COR-L47 (cell line): ENCODE measurements around the gene CYP2U1.
"Not testable (repeated sequence)": the region's sequence is repeated elsewhere in the genome, so short reads cannot be mapped to it uniquely, and the experiment has no call there.

Source experiments
- DNase-seq: peaks from one replicate; lab custom pipeline; 2025; lab: John Stamatoyannopoulos, UW

Gene CYP2U1

DNA sequence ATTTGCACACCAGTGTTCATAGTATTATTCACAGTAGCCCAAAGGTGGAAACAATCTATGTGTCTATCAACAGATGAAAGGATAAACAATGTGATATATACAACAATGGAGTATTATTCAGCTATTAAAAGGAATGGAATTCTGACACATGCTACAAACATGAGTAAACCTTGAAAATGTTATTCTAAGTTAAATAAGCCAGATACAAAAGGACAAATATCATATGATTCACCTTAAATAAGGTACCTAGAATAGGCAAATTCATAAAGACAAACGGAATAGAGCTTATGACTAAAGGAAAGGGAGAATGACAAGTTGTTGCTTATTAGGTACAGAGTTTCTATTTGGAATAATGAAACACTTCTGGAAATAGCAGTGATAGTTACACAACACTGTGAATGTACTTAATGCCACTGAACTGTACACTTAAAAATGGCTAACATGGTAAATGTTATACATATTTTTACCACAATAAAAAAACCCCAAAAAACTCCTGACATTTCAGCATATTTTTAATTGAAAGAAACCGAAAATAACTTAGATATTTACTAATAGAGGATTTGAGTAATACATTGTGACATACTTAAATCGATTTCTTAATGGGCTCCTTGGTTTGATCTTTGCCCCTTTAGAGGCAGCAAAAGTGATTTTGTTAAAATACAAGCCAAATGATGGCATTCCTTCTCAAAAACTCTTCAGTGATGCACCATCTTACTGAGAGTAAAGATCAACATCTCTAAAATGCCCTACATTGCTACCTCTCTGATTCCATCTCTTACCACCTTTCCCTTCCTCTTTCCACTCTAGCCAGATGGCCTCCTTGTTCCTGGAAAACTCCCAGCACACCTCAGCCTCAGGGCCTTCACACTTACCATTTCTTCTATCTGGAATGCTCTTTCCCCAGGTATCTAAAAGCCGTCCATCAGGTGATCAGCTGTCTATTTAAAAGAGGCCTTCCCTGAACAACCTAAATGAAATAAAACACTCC, 8.6 kb upstream of the CYP2U1 start:
- DNase-seq: no peak

- not testable (repeated sequence) for DNase-seq
These were observed 5.6 kb upstream of the CYP2U1 start for GRCh38 chr4:107925713-107926112.

DNA sequence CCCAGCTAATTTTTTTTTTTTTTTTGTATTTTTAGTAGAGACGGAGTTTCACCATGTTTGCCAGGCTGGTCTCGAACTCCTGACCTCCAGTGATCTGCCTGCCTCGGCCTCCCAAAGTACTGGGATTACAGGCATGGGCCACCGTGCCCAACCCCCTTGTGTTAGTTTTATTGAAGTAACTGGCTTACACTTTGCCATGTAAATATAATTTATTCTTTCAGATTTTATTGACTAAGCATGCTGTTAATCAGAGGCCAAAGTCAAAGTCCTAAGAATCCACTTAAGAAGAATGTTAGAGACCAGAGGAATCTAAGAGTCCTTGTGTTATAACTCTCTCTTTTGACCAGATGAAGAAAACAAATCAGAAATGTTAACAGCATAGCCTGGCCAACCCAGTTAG, 4.5 kb upstream of the CYP2U1 start:
- not testable (repeated sequence) for DNase-seq

GRCh38 chr4:107931775-107932321, 499 bp downstream of the CYP2U1 start:
- DNase-seq: no peak

DNA sequence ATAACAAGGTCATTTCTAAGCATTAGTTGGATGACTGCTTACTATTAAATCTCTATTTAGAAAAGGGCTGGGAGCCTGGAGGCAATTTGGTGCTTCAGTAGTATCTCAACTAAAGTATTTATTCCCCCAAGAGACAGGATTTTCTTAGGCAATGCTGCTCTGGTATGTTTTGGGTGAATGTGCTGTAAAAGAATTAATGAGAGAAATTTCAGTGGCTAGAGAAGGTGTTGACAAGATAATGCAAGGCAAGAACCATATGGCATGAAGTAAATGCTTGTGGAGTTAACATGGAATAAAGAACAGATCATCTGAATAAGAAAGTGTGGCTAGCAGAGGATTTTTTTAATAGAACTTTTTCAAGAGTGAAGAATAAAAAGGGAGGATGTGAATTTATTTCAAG, 3.9 kb downstream of the CYP2U1 start:
- DNase-seq: no peak

- DNase-seq: no peak
These were observed 5.7 kb downstream of the CYP2U1 start for GRCh38 chr4:107937040-107937439.

DNA sequence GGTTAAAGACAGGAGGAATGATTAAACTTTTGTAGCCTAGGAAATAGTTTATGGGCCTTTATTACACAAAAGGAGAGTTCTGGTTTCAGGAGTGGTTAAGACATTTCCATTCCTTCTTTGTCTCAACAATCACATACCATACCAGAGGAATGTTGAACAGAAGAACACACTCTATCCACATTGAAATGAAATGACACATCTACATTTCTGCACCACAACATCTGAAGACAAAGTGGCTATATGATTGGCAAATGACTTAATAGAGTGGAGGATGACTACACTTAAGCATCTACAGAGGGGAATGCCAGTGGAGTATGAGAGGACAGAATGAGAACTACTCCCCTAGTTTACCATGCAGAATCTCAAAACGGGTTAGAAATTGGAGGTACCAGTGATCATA, 8.0 kb downstream of the CYP2U1 start:
- no peak for DNase-seq

GRCh38 chr4:107945809-107946208, 14.5 kb downstream of the CYP2U1 start:
- DNase-seq: no peak

GRCh38 chr4:107950746-107951540, 19.6 kb downstream of the CYP2U1 start:
- no peak for DNase-seq

GRCh38 chr4:107951551-107951950, 20.2 kb downstream of the CYP2U1 start:
- no peak for DNase-seq

DNA sequence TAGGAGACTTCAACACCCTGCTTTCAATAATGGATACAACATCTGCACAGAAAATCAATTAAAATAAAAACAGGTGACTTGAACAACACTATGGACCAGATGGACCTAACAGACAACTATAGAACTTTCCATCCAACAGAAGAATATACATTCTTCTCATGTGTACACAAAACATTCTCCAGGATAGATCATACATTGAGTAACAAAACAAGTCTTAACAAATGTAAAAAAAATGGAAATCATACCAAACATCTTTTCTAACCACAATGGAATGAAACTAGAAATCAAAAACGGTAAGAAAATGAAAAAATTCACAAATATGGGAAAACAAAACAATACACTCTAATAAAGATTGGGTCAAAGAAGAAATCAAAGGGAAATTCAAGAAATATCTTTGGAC, 24.7 kb downstream of the CYP2U1 start:
- DNase-seq: no peak

- no peak for DNase-seq
These were observed 35.6 kb downstream of the CYP2U1 start for GRCh38 chr4:107966903-107967302.

GRCh38 chr4:107967519-107967918, 36.2 kb downstream of the CYP2U1 start:
- DNase-seq: not testable (repeated sequence)

DNA sequence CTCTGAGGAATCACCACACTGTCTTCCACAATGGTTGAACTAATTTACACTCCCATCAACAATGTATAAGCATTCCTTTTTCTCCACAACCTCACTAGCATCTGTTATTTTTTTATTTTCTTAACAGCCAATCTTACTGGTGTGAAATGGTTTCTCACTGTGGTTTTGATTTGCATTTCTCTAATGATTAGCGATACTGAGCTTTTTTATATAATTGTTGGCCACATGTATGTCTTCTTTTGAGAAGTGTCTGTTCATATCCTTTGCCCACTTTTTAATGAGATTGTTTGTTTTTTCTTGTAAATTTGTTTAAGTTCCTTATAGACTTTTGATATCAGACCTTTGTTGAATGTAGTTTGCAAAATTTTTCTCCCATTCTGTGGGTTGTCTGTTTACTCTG, 36.6 kb downstream of the CYP2U1 start:
- not testable (repeated sequence) for DNase-seq

- DNase-seq: no peak
These were observed 38.9 kb downstream of the CYP2U1 start for GRCh38 chr4:107970063-107970798.

GRCh38 chr4:107972605-107973004, 41.3 kb downstream of the CYP2U1 start:
- no peak for DNase-seq

DNA sequence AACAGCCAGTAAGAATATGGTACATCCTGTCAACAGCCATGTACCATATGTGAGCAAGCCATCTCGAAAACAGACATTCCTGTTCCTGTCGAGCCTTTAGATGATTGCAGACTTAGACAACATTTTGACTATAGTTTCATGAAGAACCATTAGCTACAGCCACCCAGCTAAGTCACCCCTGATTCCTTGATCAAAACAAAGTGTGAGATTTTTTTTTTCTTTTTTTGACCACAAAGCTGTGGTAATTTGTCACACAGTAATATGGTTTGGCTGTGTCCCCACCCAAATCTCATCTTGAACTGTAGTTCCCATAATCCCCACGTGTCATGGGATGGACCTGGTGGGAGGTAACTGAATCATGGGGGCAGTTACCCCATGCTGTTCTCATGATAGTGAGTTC, 43.2 kb downstream of the CYP2U1 start:
- no peak for DNase-seq

DNA sequence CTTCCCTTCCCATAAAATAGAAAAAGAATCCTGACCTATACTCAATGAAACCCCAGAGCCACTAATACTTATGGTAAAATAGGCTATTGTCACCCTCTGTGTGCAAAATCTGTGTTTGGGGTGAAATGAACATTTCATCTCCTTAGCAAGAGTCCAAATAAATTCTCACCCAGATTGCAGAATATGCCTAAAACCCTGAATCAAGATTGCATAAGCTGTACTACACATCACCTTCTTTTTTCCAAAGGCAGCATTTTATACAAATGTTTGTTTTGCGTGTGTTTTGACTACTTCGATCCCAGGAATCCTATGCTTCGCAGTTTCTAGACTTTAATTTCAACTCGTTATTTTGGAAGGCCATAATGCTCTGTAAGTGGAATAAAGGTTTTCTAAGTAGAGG, 46.1 kb downstream of the CYP2U1 start:
- DNase-seq: no peak

DNA sequence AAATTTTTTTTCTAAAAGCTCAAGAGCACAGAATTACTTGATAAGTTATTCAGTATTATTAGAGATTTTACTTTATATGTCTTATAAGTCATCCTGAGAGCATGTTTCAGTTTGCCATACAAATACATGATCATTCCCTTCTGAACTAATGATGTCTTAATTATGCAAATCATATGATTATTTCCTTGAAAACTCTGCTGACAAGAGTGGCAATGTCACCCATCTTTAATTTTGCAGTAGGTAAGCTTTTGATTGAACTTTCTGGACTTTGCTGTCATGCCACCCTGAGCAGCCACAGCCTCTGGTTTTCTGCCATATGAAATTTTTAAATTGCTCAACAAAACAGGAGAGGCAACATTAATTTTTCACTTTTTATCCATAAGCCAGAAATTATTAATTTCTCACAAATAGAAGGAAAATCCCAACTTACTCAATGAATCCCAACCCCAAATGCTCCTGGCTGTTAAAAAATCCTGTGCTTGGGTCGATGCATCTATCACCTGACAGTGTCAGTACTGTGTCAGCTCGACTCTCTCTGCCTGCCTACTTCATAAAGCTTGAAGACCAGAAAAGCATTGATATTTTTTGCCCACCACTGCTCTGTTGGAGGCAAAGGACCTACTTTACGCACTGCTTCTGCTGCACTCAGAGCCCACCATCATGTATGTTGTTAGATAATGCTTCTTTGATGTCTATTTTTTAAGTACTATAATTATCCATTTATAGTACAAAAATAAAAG, 46.8 kb downstream of the CYP2U1 start:
- no peak for DNase-seq

DNA sequence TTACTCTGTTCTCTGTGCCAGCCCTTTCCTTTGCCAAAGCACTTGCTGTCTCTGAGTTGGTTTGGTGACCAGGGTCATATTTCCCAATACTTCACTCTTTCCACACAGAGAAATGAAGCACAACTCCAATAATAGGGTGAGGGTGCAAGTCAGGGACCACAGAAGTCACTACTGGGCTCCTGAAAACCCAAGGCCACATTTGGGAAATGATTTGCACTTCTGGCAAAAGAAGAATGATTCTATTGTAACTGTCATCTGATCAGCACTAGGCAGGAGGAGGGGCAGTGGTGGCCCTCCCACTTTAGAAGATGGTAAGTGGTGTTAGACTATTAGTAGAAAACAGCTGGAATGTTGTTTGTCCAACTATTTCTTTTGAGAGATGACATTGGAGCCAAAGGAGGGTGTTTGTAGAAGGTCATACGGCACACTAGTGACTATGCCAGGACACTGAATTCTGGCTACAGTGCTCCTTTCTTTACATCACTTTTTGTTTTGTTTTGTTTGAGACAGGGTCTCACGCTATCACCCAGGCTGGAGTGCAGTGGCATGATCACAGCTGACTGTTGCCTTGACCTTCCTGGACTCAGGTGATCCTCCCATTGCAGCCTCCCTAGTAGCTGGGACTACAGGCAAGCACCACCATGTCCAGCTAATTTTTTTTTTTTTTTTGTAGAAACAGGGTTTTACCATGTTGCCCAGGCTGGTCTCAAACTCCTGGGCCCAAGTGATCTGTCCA, 47.5 kb downstream of the CYP2U1 start:
- DNase-seq: no peak
